ENCODE results near the gene ETNK2. TPM values are rescaled to one million over a fixed set of nuclear protein-coding genes. Genes with fewer than 3 reads are reported as not detected.

ETNK2 gene
- total RNA-seq, 1 donor = 2.6 TPM

GRCh38 chr1:204087893-204088528 is 63.8 kb downstream of the ETNK2 start:
- H3K4me3 ChIP-seq (ENCODE audit: low read depth, low read length) = no peak overlapping the region
- no peak for TF ChIP-seq CTCF (IDR thresholded peaks at IDR 0.05; ENCODE audit: insufficient read depth, low read length)
- DNase-seq (ENCODE audit: low read depth) = no peak

GRCh38 chr1:204087181-204087892 is 64.5 kb downstream of the ETNK2 start:
- no peak for DNase-seq (ENCODE audit: low read depth)
- H3K4me3 ChIP-seq (ENCODE audit: low read depth, low read length) = no peak overlapping the region
- TF ChIP-seq CTCF (IDR thresholded peaks at IDR 0.05; ENCODE audit: insufficient read depth, low read length) = no peak

GRCh38 chr1:204085876-204086275 is 66.0 kb downstream of the ETNK2 start:
- DNase-seq (ENCODE audit: low read depth) = no peak
- no peak for TF ChIP-seq CTCF (IDR thresholded peaks at IDR 0.05; ENCODE audit: insufficient read depth, low read length)
- H3K4me3 ChIP-seq (ENCODE audit: low read depth, low read length) = no peak overlapping the region

GRCh38 chr1:204084247-204084772 is 67.5 kb downstream of the ETNK2 start:
- H3K4me3 ChIP-seq (ENCODE audit: low read depth, low read length) = no peak overlapping the region
- no peak for DNase-seq (ENCODE audit: low read depth)
- TF ChIP-seq CTCF (IDR thresholded peaks at IDR 0.05; ENCODE audit: insufficient read depth, low read length) = no peak

- DNase-seq (ENCODE audit: low read depth) = no peak
- H3K4me3 ChIP-seq (ENCODE audit: low read depth, low read length) = no peak overlapping the region
- no peak for TF ChIP-seq CTCF (IDR thresholded peaks at IDR 0.05; ENCODE audit: insufficient read depth, low read length)
Observed at GRCh38 chr1:204083491-204083890, 68.4 kb downstream of the ETNK2 start.

GRCh38 chr1:204081791-204082513 is 69.9 kb downstream of the ETNK2 start:
- TF ChIP-seq CTCF (IDR thresholded peaks at IDR 0.05; ENCODE audit: insufficient read depth, low read length) = no peak
- no peak overlapping the region for H3K4me3 ChIP-seq (ENCODE audit: low read depth, low read length)
- no peak for DNase-seq (ENCODE audit: low read depth)
